ENCODE data around the gene CYP27C1. TPM values are rescaled to one million over a fixed set of nuclear protein-coding genes. Genes with fewer than 3 reads are reported as not detected.
"Not testable (repeated sequence)": the region's sequence is repeated elsewhere in the genome, so short reads cannot be mapped to it uniquely, and the experiment has no call there.

CYP27C1 gene
- total RNA-seq, 1 experiment from 2014 or later, result 1.0 TPM

- in situ Hi-C loops (cut with HindIII; ENCODE audit: low sequenced_read_pairs), result no loop called here
These were observed 5.3 kb upstream of the CYP27C1 start for GRCh38 chr2:127225186-127225960.

GRCh38 chr2:127224135-127224534 lies 4.0 kb upstream of the CYP27C1 start:
- DNase-seq (ENCODE audit: low spot score); in situ Hi-C loops (cut with HindIII; ENCODE audit: low sequenced_read_pairs): not testable (repeated sequence)

More at GRCh38 chr2:127225186-127225960, 5.3 kb upstream of the CYP27C1 start:
- DNase-seq (ENCODE audit: low spot score), result no peak

- in situ Hi-C loops (cut with HindIII; ENCODE audit: low sequenced_read_pairs), result no loop called here
- no peak for DNase-seq (ENCODE audit: low spot score)
These were observed 849 bp upstream of the CYP27C1 start for GRCh38 chr2:127220768-127221527.

- no peak for DNase-seq (ENCODE audit: low spot score)
- in situ Hi-C loops (cut with HindIII; ENCODE audit: low sequenced_read_pairs), result no loop called here
These were observed 678 bp downstream of the CYP27C1 start for GRCh38 chr2:127219171-127220070.

- in situ Hi-C loops (cut with HindIII; ENCODE audit: low sequenced_read_pairs), result no loop called here
- DNase-seq (ENCODE audit: low spot score), result no peak
These were observed 1.3 kb downstream of the CYP27C1 start for GRCh38 chr2:127218812-127219170.

- DNase-seq (ENCODE audit: low spot score), result no peak
- in situ Hi-C loops (cut with HindIII; ENCODE audit: low sequenced_read_pairs), result no loop called here
These were observed 2.4 kb downstream of the CYP27C1 start for GRCh38 chr2:127217470-127218325.

DNA sequence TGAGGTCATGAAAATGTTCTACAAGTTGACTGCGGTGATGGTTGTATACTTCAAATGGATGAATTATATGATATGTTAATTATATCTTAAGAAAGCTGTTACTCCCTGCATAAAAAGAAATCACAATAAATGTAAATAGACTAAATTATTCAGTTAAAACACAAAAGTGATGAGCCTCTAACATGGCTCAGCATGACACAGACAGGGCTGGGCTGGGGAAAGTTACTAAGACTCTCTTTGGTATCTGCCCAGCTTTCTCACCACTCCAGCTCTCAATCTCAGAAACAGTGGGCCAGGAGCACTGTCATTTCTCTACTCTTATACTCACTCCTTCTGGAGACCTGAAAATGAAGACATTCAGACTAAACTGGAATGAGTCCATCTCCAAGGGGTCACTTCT lies 3.5 kb downstream of the CYP27C1 start:
- in situ Hi-C loops (cut with HindIII; ENCODE audit: low sequenced_read_pairs), result no loop called here
- DNase-seq (ENCODE audit: low spot score), result no peak

- in situ Hi-C loops (cut with HindIII; ENCODE audit: low sequenced_read_pairs), result no loop called here
- DNase-seq (ENCODE audit: low spot score), result no peak
These were observed 4.0 kb downstream of the CYP27C1 start for GRCh38 chr2:127216095-127216494.

GRCh38 chr2:127214201-127214600 lies 5.9 kb downstream of the CYP27C1 start:
- in situ Hi-C loops (cut with HindIII; ENCODE audit: low sequenced_read_pairs), result not testable (repeated sequence)

GRCh38 chr2:127208313-127208712 lies 11.8 kb downstream of the CYP27C1 start:
- DNase-seq (ENCODE audit: low spot score), result no peak

More at GRCh38 chr2:127214201-127214600, 5.9 kb downstream of the CYP27C1 start:
- DNase-seq (ENCODE audit: low spot score), result not testable (repeated sequence)

DNA sequence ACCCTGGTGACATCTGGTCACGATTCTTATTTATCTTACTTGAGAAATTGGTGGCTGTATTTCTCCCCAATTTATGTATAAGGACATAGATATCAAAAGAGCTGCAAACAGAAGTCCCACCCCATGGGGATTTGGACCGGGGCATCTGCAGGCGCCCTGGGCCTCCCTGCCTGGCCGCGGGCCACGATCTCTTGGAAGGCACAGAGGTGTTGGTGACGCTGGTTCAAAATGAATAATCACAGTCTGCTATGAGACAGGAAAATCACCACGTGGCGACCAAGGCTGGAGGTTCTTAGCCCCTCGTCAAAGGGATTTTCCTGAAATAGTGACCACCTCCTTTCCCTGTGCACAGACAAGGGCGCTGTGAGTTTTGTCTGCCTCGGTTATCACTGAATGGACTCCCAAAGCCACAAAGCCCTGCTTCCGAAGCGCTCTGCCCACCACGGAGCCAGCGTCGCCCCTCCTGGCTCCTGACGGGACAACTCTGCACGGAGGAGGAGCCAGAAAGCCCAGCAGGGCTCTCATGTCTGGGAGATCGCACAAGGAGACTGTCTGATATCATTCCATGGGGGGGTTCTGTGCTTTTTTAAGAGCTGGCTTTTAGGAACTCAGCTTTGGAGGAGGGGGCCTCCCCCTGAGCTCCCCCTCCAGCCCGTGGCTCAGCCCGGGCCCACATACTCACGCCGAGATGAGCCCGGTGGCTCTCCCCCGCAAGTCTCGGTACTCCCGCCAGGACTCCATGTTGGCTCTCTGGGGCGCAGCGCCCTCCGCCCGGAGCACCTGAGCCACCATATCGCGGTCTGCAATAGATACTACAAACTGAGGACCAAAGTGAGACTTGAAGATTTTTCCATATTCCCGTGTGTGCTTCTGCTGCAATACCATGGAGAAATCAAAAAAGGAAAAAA lies 14.6 kb downstream of the CYP27C1 start:
- in situ Hi-C loops (cut with HindIII; ENCODE audit: low sequenced_read_pairs), result no loop called here
- DNase-seq (ENCODE audit: low spot score), result no peak

More at GRCh38 chr2:127208313-127208712, 11.8 kb downstream of the CYP27C1 start:
- in situ Hi-C loops (cut with HindIII; ENCODE audit: low sequenced_read_pairs), result no loop called here

DNA sequence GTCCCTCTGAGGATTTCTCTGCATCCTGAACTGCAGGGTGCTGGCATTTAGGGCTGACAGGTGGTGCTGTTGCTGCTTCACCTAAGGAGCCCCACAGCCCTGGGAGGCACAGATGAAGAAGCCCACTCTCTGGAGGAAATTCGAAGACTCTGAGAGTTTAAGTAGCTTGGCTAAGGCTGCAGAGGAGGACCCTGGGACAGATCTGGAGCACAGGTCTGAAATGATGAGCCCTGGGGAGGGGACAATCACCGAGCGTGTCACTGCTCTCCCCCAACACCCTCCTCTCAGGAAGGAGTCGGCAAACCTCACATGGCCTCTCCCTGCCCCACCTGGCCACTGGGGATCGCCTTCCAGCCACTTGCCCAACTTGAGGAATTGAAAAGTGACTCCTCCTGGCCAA lies 18.6 kb downstream of the CYP27C1 start:
- no peak for DNase-seq (ENCODE audit: low spot score)
- in situ Hi-C loops (cut with HindIII; ENCODE audit: low sequenced_read_pairs), result no loop called here

DNA sequence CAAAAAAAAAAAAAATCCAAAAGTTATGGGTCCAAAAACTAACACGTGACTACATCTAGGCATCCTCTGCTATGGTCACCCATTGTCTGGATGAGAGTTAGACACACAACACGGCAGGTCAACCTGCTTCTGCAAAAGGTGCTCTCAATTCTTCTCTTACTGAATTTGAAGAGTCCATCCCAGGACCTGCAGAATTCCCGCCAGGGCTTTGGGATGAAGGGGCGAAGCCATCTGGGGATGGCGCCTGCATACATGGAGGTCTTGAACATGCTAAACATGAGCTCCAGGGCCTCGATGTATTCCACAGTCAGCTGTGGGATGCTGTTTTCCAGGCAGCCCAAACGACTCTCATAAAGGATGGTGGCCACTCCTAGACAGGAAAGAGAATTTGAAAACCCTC lies 19.1 kb downstream of the CYP27C1 start:
- no peak for DNase-seq (ENCODE audit: low spot score)
- in situ Hi-C loops (cut with HindIII; ENCODE audit: low sequenced_read_pairs), result no loop called here

- in situ Hi-C loops (cut with HindIII; ENCODE audit: low sequenced_read_pairs), result no loop called here
- DNase-seq (ENCODE audit: low spot score), result no peak
These were observed 20.9 kb downstream of the CYP27C1 start for GRCh38 chr2:127199223-127199622.

GRCh38 chr2:127197475-127198385 lies 22.4 kb downstream of the CYP27C1 start:
- DNase-seq (ENCODE audit: low spot score), result peak; percentile 22
- in situ Hi-C loops (cut with HindIII; ENCODE audit: low sequenced_read_pairs), result no loop called here

GRCh38 chr2:127196998-127197397 lies 23.1 kb downstream of the CYP27C1 start:
- DNase-seq (ENCODE audit: low spot score), result no peak
- in situ Hi-C loops (cut with HindIII; ENCODE audit: low sequenced_read_pairs), result no loop called here

DNA sequence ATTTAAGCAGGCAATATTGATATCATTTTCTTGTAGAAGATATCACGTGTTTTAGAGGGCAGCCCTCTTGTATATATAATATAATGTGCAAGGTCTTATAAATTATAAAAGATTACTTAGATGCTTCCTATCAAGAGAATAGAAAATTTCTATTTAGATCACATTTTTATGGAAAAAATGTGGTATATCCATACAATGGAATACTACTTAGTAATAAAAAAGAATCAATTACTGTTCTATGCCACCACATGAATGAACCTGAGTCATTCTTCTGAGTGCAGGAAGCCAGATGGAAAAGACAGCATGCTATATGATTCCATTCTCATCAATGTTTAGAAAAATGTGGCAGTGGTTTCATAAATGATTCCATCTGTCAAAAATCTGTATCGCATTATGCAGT lies 23.6 kb downstream of the CYP27C1 start:
- in situ Hi-C loops (cut with HindIII; ENCODE audit: low sequenced_read_pairs), result no loop called here
- DNase-seq (ENCODE audit: low spot score), result no peak
